H1 (cell line): Measurements from ENCODE around the gene CGGBP1.

Source experiments
- BCL11A ChIP-seq, 2 experiments: IDR thresholded peaks; one replicate each; pipeline ENCODE4 v1.6.1; 2011; ENCODE audit warnings: low read depth in 2 of 2, low read length in 2 of 2, mild to moderate bottlenecking in 2 of 2
- CEBPB ChIP-seq: IDR thresholded peaks from 2 replicates; pipeline ENCODE4 v1.6.1; 2012; ENCODE audit warnings: low read depth, low read length
- NRF1 ChIP-seq: IDR thresholded peaks from 2 replicates; pipeline ENCODE4 v1.6.1; 2011; ENCODE audit warnings: mild to moderate bottlenecking, low read depth, low read length, improper control_type of control experiment
- POLR2A ChIP-seq, 2 experiments: IDR thresholded peaks; 1 replicate in 1 of 2; 2 replicates in 1 of 2; pipeline ENCODE4 v1.6.1; 2011; ENCODE audit warnings: low read depth in 2 of 2, low read length in 2 of 2, mild to moderate bottlenecking in 2 of 2; ENCODE audit errors: control extremely low read depth in 1 of 2
- TBP ChIP-seq: IDR thresholded peaks from 2 replicates; pipeline ENCODE4 v1.6.1; 2011; ENCODE audit warnings: low read depth, low read length, improper control_type of control experiment
- YY1 ChIP-seq: IDR thresholded peaks from 2 replicates; pipeline ENCODE4 v1.6.1; 2011; ENCODE audit warnings: low read depth, mild to moderate bottlenecking, low read length
- TF ChIP-seq, protein P1 (sequence below), 3 experiments: IDR thresholded peaks; 1 replicate in 2 of 3; 2 replicates in 1 of 3; pipeline versions ENCODE4 v1.5.1 to v1.6.1; 2011; ENCODE audit warnings: low read length in 3 of 3, mild to moderate bottlenecking in 3 of 3, inconsistent platforms in 2 of 3, low read depth in 1 of 3, moderate library complexity in 1 of 3; ENCODE audit not compliant: insufficient read depth in 1 of 3; ENCODE audit errors: control extremely low read depth in 1 of 3
- TF ChIP-seq, protein P2 (sequence below): IDR thresholded peaks from 2 replicates; pipeline ENCODE4 v1.6.1; 2012; ENCODE audit warnings: low read length, inconsistent platforms

DNA sequence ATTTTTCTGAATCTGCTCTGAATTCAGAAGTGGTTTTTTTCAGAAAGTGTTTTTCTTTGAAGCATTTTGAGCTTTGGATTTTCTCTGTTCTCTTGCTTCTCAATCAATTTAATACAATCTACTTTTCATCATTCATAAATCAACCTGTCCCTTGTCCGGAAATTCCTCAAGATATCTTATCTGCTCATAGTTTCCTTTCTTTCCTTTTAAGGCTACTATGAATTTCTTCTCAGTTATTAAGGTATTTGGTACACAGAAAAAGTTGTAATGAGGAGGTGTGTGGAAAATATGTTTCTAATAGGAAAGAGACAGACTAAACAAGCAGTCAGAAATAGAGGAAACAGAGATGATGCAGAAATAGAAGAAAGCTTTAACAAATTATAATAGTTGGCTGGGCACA, 14.4 kb downstream of the CGGBP1 start:
- TF ChIP-seq POLR2A (IDR thresholded peaks at IDR 0.05; ENCODE audit: control extremely low read depth in 1 of 2, low read depth in 2 of 2, low read length in 2 of 2) (no peak), YY1 (no peak), BCL11A (IDR thresholded peaks at IDR 0.05; ENCODE audit: low read depth in 2 of 2, low read length in 2 of 2) (no peak), TBP (no peak), NRF1 (no peak), CEBPB (no peak)
- TF ChIP-seq, protein P1, sequence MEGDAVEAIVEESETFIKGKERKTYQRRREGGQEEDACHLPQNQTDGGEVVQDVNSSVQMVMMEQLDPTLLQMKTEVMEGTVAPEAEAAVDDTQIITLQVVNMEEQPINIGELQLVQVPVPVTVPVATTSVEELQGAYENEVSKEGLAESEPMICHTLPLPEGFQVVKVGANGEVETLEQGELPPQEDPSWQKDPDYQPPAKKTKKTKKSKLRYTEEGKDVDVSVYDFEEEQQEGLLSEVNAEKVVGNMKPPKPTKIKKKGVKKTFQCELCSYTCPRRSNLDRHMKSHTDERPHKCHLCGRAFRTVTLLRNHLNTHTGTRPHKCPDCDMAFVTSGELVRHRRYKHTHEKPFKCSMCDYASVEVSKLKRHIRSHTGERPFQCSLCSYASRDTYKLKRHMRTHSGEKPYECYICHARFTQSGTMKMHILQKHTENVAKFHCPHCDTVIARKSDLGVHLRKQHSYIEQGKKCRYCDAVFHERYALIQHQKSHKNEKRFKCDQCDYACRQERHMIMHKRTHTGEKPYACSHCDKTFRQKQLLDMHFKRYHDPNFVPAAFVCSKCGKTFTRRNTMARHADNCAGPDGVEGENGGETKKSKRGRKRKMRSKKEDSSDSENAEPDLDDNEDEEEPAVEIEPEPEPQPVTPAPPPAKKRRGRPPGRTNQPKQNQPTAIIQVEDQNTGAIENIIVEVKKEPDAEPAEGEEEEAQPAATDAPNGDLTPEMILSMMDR (IDR thresholded peaks at IDR 0.05; ENCODE audit: control extremely low read depth in 1 of 3, insufficient read depth in 1 of 3, low read depth in 1 of 3, low read length in 3 of 3): no peak
- TF ChIP-seq, protein P2, sequence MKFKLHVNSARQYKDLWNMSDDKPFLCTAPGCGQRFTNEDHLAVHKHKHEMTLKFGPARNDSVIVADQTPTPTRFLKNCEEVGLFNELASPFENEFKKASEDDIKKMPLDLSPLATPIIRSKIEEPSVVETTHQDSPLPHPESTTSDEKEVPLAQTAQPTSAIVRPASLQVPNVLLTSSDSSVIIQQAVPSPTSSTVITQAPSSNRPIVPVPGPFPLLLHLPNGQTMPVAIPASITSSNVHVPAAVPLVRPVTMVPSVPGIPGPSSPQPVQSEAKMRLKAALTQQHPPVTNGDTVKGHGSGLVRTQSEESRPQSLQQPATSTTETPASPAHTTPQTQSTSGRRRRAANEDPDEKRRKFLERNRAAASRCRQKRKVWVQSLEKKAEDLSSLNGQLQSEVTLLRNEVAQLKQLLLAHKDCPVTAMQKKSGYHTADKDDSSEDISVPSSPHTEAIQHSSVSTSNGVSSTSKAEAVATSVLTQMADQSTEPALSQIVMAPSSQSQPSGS: no peak
